D721Med (cell line): ENCODE measurements around the gene XYLB.

Source experiments
- DNase-seq: peaks from one replicate; pipeline ENCODE4 v3.0.0; 2011; ENCODE audit warnings: low spot score; ENCODE audit not compliant: insufficient read length
- FAIRE-seq: peaks from 2 replicates; lab custom pipeline; 2011; peaks lifted over from hg19 to GRCh38; lab: Jason Lieb, UNC
- TF ChIP-seq, protein P1 (sequence below): IDR thresholded peaks from 2 replicates; pipeline ENCODE4 v1.5.1; 2012; ENCODE audit warnings: mild to moderate bottlenecking, control low read depth; ENCODE audit not compliant: insufficient read depth; ENCODE audit errors: missing control alignments

The XYLB gene

GRCh38 chr3:38460377-38461270 is 114.0 kb downstream of the XYLB start:
- FAIRE-seq = no peak
- TF ChIP-seq, protein P1, sequence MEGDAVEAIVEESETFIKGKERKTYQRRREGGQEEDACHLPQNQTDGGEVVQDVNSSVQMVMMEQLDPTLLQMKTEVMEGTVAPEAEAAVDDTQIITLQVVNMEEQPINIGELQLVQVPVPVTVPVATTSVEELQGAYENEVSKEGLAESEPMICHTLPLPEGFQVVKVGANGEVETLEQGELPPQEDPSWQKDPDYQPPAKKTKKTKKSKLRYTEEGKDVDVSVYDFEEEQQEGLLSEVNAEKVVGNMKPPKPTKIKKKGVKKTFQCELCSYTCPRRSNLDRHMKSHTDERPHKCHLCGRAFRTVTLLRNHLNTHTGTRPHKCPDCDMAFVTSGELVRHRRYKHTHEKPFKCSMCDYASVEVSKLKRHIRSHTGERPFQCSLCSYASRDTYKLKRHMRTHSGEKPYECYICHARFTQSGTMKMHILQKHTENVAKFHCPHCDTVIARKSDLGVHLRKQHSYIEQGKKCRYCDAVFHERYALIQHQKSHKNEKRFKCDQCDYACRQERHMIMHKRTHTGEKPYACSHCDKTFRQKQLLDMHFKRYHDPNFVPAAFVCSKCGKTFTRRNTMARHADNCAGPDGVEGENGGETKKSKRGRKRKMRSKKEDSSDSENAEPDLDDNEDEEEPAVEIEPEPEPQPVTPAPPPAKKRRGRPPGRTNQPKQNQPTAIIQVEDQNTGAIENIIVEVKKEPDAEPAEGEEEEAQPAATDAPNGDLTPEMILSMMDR = no peak
- no peak for DNase-seq
